A673 (cell line): ENCODE measurements around the gene KDELR3. TPM values are rescaled to one million over a fixed set of nuclear protein-coding genes. Genes with fewer than 3 reads are reported as not detected.

Source experiments
- BruUV-seq: library from RNA; stranded (reverse); fragments of 400-500 nt; replicated peaks from 2 replicates; lab custom pipeline; 2021; lab: Mats Ljungman, UMichigan
- CTCF ChIA-PET: fragments of 300-600 bp; sonication (Branson Sonifier 250); formaldehyde crosslinking; loops from one replicate; lab custom pipeline; 2022; ENCODE audit warnings: antibody characterized with exemption; lab: Charles Lee
- POLR2A ChIA-PET: fragments of 300-600 bp; sonication (Branson Sonifier 250); formaldehyde crosslinking; loops from one replicate; lab custom pipeline; 2022; ENCODE audit warnings: antibody characterized with exemption; ENCODE audit not compliant: low non-redundant PET; lab: Charles Lee
- DNase-seq: peaks from one replicate; pipeline ENCODE4 v3.0.0-alpha.2; 2015; ENCODE audit warnings: low spot score
- H3K27ac ChIP-seq: fragments of 200-600 bp; sonication (generic); 2 replicates; pipeline ENCODE4 v1.5.1; 2016; ENCODE audit warnings: mixed run types, low read depth, mild to moderate bottlenecking, mixed read lengths, antibody characterized with exemption, low read length; ENCODE audit not compliant: poor library complexity, severe bottlenecking
- H3K27me3 ChIP-seq: fragments of 200-600 bp; sonication (generic); replicated peaks from 2 replicates; pipeline ENCODE4 v1.6.1; 2017; ENCODE audit warnings: mixed run types, low read depth, mild to moderate bottlenecking, mixed read lengths, antibody characterized with exemption, low read length; ENCODE audit not compliant: insufficient read depth, poor library complexity
- H3K36me3 ChIP-seq: fragments of 200-600 bp; sonication (generic); 2 replicates; pipeline ENCODE4 v1.6.1; 2016; ENCODE audit warnings: mixed run types, mild to moderate bottlenecking, mixed read lengths, antibody characterized with exemption, low read length; ENCODE audit not compliant: insufficient read depth, poor library complexity, severe bottlenecking
- H3K4me1 ChIP-seq: fragments of 200-600 bp; sonication (generic); 2 replicates; pipeline ENCODE4 v1.6.1; 2017; ENCODE audit warnings: mixed run types, mild to moderate bottlenecking, mixed read lengths, antibody characterized with exemption, low read length; ENCODE audit not compliant: insufficient read depth, poor library complexity, severe bottlenecking
- H3K4me3 ChIP-seq: fragments of 200-600 bp; sonication (generic); 2 replicates; pipeline ENCODE4 v1.5.1; 2016; ENCODE audit warnings: low read depth, mixed run types, mild to moderate bottlenecking, mixed read lengths, low read length; ENCODE audit not compliant: poor library complexity, severe bottlenecking
- H3K9me3 ChIP-seq: fragments of 200-600 bp; sonication (generic); 2 replicates; pipeline ENCODE4 v1.6.1; 2016; ENCODE audit warnings: mixed run types, low read depth, mild to moderate bottlenecking, mixed read lengths, antibody characterized with exemption, low read length; ENCODE audit not compliant: poor library complexity, severe bottlenecking
- EZH2 ChIP-seq: fragments of 200-600 bp; sonication (generic); IDR thresholded peaks from 2 replicates; pipeline ENCODE4 v1.6.1; 2017; ENCODE audit warnings: borderline replicate concordance, low read depth, mild to moderate bottlenecking, mixed read lengths, antibody characterized with exemption, low read length; ENCODE audit not compliant: poor library complexity, severe bottlenecking
- intact Hi-C: fragments of 100-400 bp; cut with micrococcal nuclease; formaldehyde crosslinking; loops from one replicate; pipeline ENCODE4 v1.10.0; 2022; ENCODE audit not compliant: unreplicated experiment
- total RNA-seq: library from RNA; stranded (reverse); gene quantifications from 2 replicates; pipeline ENCODE4 v1.2.3, GENCODE V29; 2021
- TF ChIP-seq, protein P1 (sequence below): fragments of 300-800, 200-600 bp; sonication (generic); conservative IDR thresholded peaks from 2 replicates; pipeline ENCODE4 v1.5.1; 2017; ENCODE audit warnings: low read depth, mild to moderate bottlenecking, antibody characterized with exemption, low read length, moderate library complexity, mixed read lengths

KDELR3 gene
- total RNA-seq, 1 experiment from 2014 or later, result 4.0 TPM

DNA sequence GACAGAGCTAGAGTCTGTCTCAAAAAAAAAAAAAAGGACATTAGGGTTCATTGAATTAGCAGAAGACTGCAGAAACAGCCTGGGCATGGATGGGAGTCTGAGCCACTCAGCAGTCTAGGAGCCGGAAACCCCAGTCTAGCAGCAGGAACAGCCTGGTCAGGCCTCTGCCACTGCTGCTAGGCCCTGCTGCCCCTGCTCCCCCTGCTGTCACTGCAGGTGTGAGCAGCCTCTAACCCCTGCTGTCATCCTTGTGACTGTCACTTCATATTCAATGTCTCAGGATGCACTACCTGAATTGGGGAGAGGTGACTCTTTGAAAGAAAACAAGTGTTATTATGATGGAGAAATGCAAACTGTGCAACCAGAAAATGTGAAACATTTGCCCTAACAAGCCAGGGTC lies 45.2 kb downstream of the KDELR3 start:
- no peak for DNase-seq
- Histone ChIP-seq H3K9me3 (no peaks in the 10 kb centered on the region), H3K4me3 (no peak overlapping the region), H3K27ac (no peak overlapping the region), H3K4me1 (no peaks in the 10 kb centered on the region), H3K27me3 (no peaks in the 10 kb centered on the region), H3K36me3 (no peaks in the 10 kb centered on the region)
- ChIA-PET POLR2A (interaction anchor here (0.6 kb wide), 1 partner anchor 50 kb away, joined by 4 read pairs; no protein-coding TSS in a partner anchor), CTCF (no interaction called here)
- TF ChIP-seq, protein P1, sequence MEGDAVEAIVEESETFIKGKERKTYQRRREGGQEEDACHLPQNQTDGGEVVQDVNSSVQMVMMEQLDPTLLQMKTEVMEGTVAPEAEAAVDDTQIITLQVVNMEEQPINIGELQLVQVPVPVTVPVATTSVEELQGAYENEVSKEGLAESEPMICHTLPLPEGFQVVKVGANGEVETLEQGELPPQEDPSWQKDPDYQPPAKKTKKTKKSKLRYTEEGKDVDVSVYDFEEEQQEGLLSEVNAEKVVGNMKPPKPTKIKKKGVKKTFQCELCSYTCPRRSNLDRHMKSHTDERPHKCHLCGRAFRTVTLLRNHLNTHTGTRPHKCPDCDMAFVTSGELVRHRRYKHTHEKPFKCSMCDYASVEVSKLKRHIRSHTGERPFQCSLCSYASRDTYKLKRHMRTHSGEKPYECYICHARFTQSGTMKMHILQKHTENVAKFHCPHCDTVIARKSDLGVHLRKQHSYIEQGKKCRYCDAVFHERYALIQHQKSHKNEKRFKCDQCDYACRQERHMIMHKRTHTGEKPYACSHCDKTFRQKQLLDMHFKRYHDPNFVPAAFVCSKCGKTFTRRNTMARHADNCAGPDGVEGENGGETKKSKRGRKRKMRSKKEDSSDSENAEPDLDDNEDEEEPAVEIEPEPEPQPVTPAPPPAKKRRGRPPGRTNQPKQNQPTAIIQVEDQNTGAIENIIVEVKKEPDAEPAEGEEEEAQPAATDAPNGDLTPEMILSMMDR, result no peak
- TF ChIP-seq EZH2, result no peak
- no TSS peak for BruUV-seq
- intact Hi-C loops, result no loop called here

GRCh38 chr22:38518620-38519019 lies 50.7 kb downstream of the KDELR3 start:
- CTCF ChIA-PET, result no interaction called here
- intact Hi-C loops, result no loop called here
- BruUV-seq, result no TSS peak

GRCh38 chr22:38519453-38520250 lies 51.8 kb downstream of the KDELR3 start:
- intact Hi-C loops, result no loop called here
- no peaks in the 10 kb centered on the region for H3K27me3 ChIP-seq
- no peak overlapping the region for H3K27ac ChIP-seq
- no peaks in the 10 kb centered on the region for H3K9me3 ChIP-seq
- TF ChIP-seq, protein P1, result no peak
- no peak for TF ChIP-seq EZH2
- DNase-seq, result no peak
- no peaks in the 10 kb centered on the region for H3K4me1 ChIP-seq
- no peak overlapping the region for H3K4me3 ChIP-seq
- POLR2A ChIA-PET, result no interaction called here
- H3K36me3 ChIP-seq, result no peaks in the 10 kb centered on the region
- no TSS peak for BruUV-seq
- CTCF ChIA-PET, result no interaction called here

More at GRCh38 chr22:38518620-38519019, 50.7 kb downstream of the KDELR3 start:
- Histone ChIP-seq H3K27me3 (no peaks in the 10 kb centered on the region), H3K4me1 (no peaks in the 10 kb centered on the region), H3K27ac (no peak overlapping the region), H3K36me3 (no peaks in the 10 kb centered on the region), H3K4me3 (no peak overlapping the region), H3K9me3 (no peaks in the 10 kb centered on the region)
- no peak for DNase-seq
- POLR2A ChIA-PET, result no interaction called here
- TF ChIP-seq, protein P1, result no peak
- no peak for TF ChIP-seq EZH2
